ENCODE results near the gene TMED9.

The TMED9 gene

GRCh38 chr5:177588413-177588909, 3.5 kb upstream of the TMED9 start:
- no peak for DNase-seq

GRCh38 chr5:177590406-177590805, 1.6 kb upstream of the TMED9 start:
- no peak for DNase-seq

GRCh38 chr5:177591690-177592009, 353 bp upstream of the TMED9 start:
- DNase-seq: no peak

- no peak for DNase-seq
Observed at GRCh38 chr5:177592905-177593304, 902 bp downstream of the TMED9 start.

GRCh38 chr5:177593511-177593910, 1.5 kb downstream of the TMED9 start:
- no peak for DNase-seq

- DNase-seq: no peak
Observed at GRCh38 chr5:177594071-177594470, 2.1 kb downstream of the TMED9 start.

- no peak for DNase-seq
Observed at GRCh38 chr5:177595026-177595585, 3.1 kb downstream of the TMED9 start.

GRCh38 chr5:177595991-177596774, 4.2 kb downstream of the TMED9 start:
- no peak for DNase-seq

- DNase-seq: no peak
Observed at GRCh38 chr5:177596775-177597238, 4.8 kb downstream of the TMED9 start.

- DNase-seq: no peak
Observed at GRCh38 chr5:177598477-177598876, 6.5 kb downstream of the TMED9 start.

- DNase-seq: peak; percentile 74
Observed at GRCh38 chr5:177599731-177600507, 7.9 kb downstream of the TMED9 start, which contains the start of gene B4GALT7. Gene B4GALT7, plus strand, starts transcription at chr5:177600132. Its CDS starts 79 bp downstream, at chr5:177600211.

GRCh38 chr5:177600508-177601018, 8.6 kb downstream of the TMED9 start:
- DNase-seq: no peak

GRCh38 chr5:177601126-177601525, 9.1 kb downstream of the TMED9 start:
- DNase-seq: no peak

- DNase-seq: no peak
Observed at GRCh38 chr5:177601577-177602457, 9.8 kb downstream of the TMED9 start.

- no peak for DNase-seq
Observed at GRCh38 chr5:177602458-177602830, 10.4 kb downstream of the TMED9 start.

GRCh38 chr5:177603631-177604030, 11.6 kb downstream of the TMED9 start:
- no peak for DNase-seq

- DNase-seq: no peak
Observed at GRCh38 chr5:177604116-177604521, 12.1 kb downstream of the TMED9 start.

- DNase-seq: no peak
Observed at GRCh38 chr5:177604656-177605055, 12.7 kb downstream of the TMED9 start.

GRCh38 chr5:177605078-177605477, 13.1 kb downstream of the TMED9 start:
- DNase-seq: no peak

GRCh38 chr5:177605667-177606066, 13.7 kb downstream of the TMED9 start:
- no peak for DNase-seq

- DNase-seq: no peak
Observed at GRCh38 chr5:177606071-177607051, 14.4 kb downstream of the TMED9 start.

Measured in T1000 (cell line).